Gastroesophageal sphincter (tissue), 4 donors: ENCODE data around the gene TRAPPC2B. TPM values are rescaled to one million over a fixed set of nuclear protein-coding genes. Genes with fewer than 3 reads are reported as not detected.

ENCODE experiments used
- ATAC-seq: fragments of 150-250 bp; one replicate; pipeline ENCODE4 v1.9.1; 2016; ENCODE audit warnings: mild to moderate bottlenecking, moderate library complexity
- H3K27ac ChIP-seq, 4 donors: fragments of 200-600 bp; sonication (generic) in 3 of 4; 1 replicate in 3 of 4; 2 replicates in 1 of 4; pipeline ENCODE4 v1.5.1; 2016 to 2019
- H3K27me3 ChIP-seq: fragments of 200-600 bp; sonication (generic); one replicate; pipeline ENCODE4 v1.5.1; 2019
- H3K36me3 ChIP-seq, 2 donors: fragments of 200-600 bp; sonication (generic); one replicate each; pipeline ENCODE4 v1.5.1; 2019; ENCODE audit warnings: control low read depth in 1 of 2
- H3K4me1 ChIP-seq, 3 donors: fragments of 200-600 bp; sonication (generic); 1 replicate in 2 of 3; 2 replicates in 1 of 3; pipeline ENCODE4 v1.5.1; 2016 to 2019; ENCODE audit warnings: control low read depth in 2 of 3
- H3K4me3 ChIP-seq, 2 donors: fragments of 200-600 bp; sonication (generic); one replicate each; pipeline ENCODE4 v1.5.1; 2019; ENCODE audit warnings: mild to moderate bottlenecking in 1 of 2, moderate library complexity in 1 of 2
- H3K9me3 ChIP-seq, 3 donors: fragments of 200-600 bp; sonication (generic); one replicate each; pipeline ENCODE4 v1.5.1; 2017 to 2019; ENCODE audit warnings: control low read depth in 2 of 3
- CTCF ChIP-seq, 4 experiments: fragments of 200-600 bp in 2 of 4; fragments of 450-650 bp in 2 of 4; sonication (generic) in 1 of 4; IDR thresholded peaks; one replicate each; pipeline ENCODE4 v1.5.1; 2017 to 2019; ENCODE audit warnings: antibody characterized with exemption in 4 of 4, mild to moderate bottlenecking in 2 of 4, moderate library complexity in 2 of 4
- EP300 ChIP-seq: sonication (generic); formaldehyde crosslinking; IDR thresholded peaks from one replicate; pipeline ENCODE4 v1.6.1; 2017; ENCODE audit warnings: antibody characterized with exemption, mild to moderate bottlenecking
- POLR2A ChIP-seq, 2 donors: fragments of 450-650 bp; IDR thresholded peaks; one replicate each; pipeline ENCODE4 v1.6.1; 2017; ENCODE audit warnings: antibody characterized with exemption in 2 of 2, mild to moderate bottlenecking in 2 of 2, moderate library complexity in 1 of 2
- POLR2AphosphoS5 ChIP-seq: sonication (generic); formaldehyde crosslinking; IDR thresholded peaks from one replicate; pipeline ENCODE4 v1.6.1; 2017; ENCODE audit warnings: antibody characterized with exemption
- WGBS, 2 donors: methylation state at CpG; one replicate each; pipeline ENCODE4 v1.1.5; 2018; ENCODE audit warnings: low coverage in 1 of 2; 5-methylcytosine and 5-hydroxymethylcytosine counted together
- total RNA-seq, 4 donors: library from RNA; depleted of rRNA; stranded (reverse); fragments of >200 nt; gene quantifications; one replicate each; pipeline ENCODE4 v1.1.0, GENCODE V29; 2016

Gene TRAPPC2B
- 10 to 100 TPM in 3 of 4 donors, 1 to 10 TPM in 1; 9.0 to 17.0 (median 13.2) TPM for total RNA-seq

- Histone ChIP-seq H3K36me3 (peaks cover 0 to 31% of the 10 kb centered on the region in 2 donors), H3K4me1 (peaks cover 0 to 20% (median 7%) of the 10 kb centered on the region in 3 donors), H3K9me3 (peaks cover 0 to 40% (median 0%) of the 10 kb centered on the region in 3 donors), H3K27ac (peak within 1 kb of the TSS; percentile 87 to 97 (median 96)), H3K4me3 (peak within 1 kb of the TSS; percentile 59 to 89), H3K27me3 (no peaks in the 10 kb centered on the region)
- peak; percentile 99 for ATAC-seq
- peak; percentile 79 for TF ChIP-seq POLR2AphosphoS5
- TF ChIP-seq POLR2A (IDR thresholded peaks at IDR 0.05) = peak; percentile 39 to 56
- no peak for TF ChIP-seq CTCF (IDR thresholded peaks at IDR 0.05)
- no peak for TF ChIP-seq EP300
- WGBS, 2 donors = 0 to 4% methylated on average over 10 to 11 of the region's 47 CpGs
These were observed at the start of gene TRAPPC2B, which contains the start of gene ZNF547 for GRCh38 chr19:57362997-57363687. Gene TRAPPC2B, plus strand, starts transcription at chr19:57363551. Its CDS starts 1,283 bp downstream, at chr19:57364834. Gene ZNF547, plus strand, starts transcription at chr19:57363551. Its CDS starts 5,005 bp downstream, at chr19:57368556.

GRCh38 chr19:57314146-57314545, 49.2 kb upstream of the TRAPPC2B start:
- Histone ChIP-seq H3K36me3 (no peaks in the 10 kb centered on the region), H3K9me3 (no peaks in the 10 kb centered on the region), H3K4me1 (peaks cover 0 to 5% (median 0%) of the 10 kb centered on the region in 3 donors), H3K4me3 (no peak overlapping the region), H3K27ac (no peak overlapping the region), H3K27me3 (peaks cover 3% of the 10 kb centered on the region)
- ATAC-seq = no peak
- TF ChIP-seq POLR2AphosphoS5 (no peak), POLR2A (IDR thresholded peaks at IDR 0.05) (no peak), EP300 (no peak), CTCF (IDR thresholded peaks at IDR 0.05) (no peak)
- WGBS, 2 donors = 44 to 67% methylated on average over 2 to 3 of the region's 4 CpGs

- H3K27ac ChIP-seq = no peak overlapping the region
- no peak for TF ChIP-seq CTCF (IDR thresholded peaks at IDR 0.05)
- no peak for TF ChIP-seq POLR2A (IDR thresholded peaks at IDR 0.05)
- no peak for TF ChIP-seq POLR2AphosphoS5
- TF ChIP-seq EP300 = no peak
- H3K36me3 ChIP-seq = no peaks in the 10 kb centered on the region
- peaks cover 0 to 28% (median 11%) of the 10 kb centered on the region in 3 donors for H3K4me1 ChIP-seq
- H3K4me3 ChIP-seq = peak overlapping the region in 1 of 2 donors; percentile 36
- H3K27me3 ChIP-seq = peaks cover 3% of the 10 kb centered on the region
- WGBS, 2 donors = 11% methylated on average over 7 to 8 of the region's 29 CpGs
- no peak for ATAC-seq
- peaks cover 0 to 8% (median 0%) of the 10 kb centered on the region in 3 donors for H3K9me3 ChIP-seq
These were observed 45.8 kb upstream of the TRAPPC2B start for GRCh38 chr19:57317503-57317902.

GRCh38 chr19:57319869-57320179, 43.5 kb upstream of the TRAPPC2B start:
- peak overlapping the region; percentile 41 to 92 (median 92) for H3K27ac ChIP-seq
- ATAC-seq = peak; percentile 1
- WGBS, 2 donors = no CpG with 5 or more reads among the region's 1 CpG
- H3K4me3 ChIP-seq = peak overlapping the region; percentile 59 to 91
- H3K27me3 ChIP-seq = peaks cover 3% of the 10 kb centered on the region
- peaks cover 0 to 33% (median 11%) of the 10 kb centered on the region in 3 donors for H3K4me1 ChIP-seq
- H3K9me3 ChIP-seq = peaks cover 0 to 30% (median 0%) of the 10 kb centered on the region in 3 donors
- H3K36me3 ChIP-seq = peaks cover 0 to 22% of the 10 kb centered on the region in 2 donors
- TF ChIP-seq POLR2A (IDR thresholded peaks at IDR 0.05) (no peak), EP300 (no peak), CTCF (IDR thresholded peaks at IDR 0.05) (no peak), POLR2AphosphoS5 (no peak)
